HepG2 (cell line): ENCODE data around the gene IFI35. TPM values are rescaled to one million over a fixed set of nuclear protein-coding genes. Genes with fewer than 3 reads are reported as not detected.
A peak's percentile ranks its signal among the peaks of the same experiment; 100 is the strongest.

Experiments used
- ATAC-seq: fragments of 200-7000 bp; cut with Tn5 transposase; 3 replicates; pipeline ENCODE4 v1.9.1; 2020; ENCODE audit warnings: mild to moderate bottlenecking, moderate library complexity
- BruUV-seq: library from RNA; stranded (reverse); fragments of 400-500 nt; replicated peaks from 2 replicates; lab custom pipeline; 2021; lab: Mats Ljungman, UMichigan
- CTCF ChIA-PET: fragments of 300-600 bp; formaldehyde crosslinking; extraction: SDS; loops from one replicate; lab custom pipeline; 2021; ENCODE audit warnings: low total read pairs, inconsistent platforms, low intra/inter-chr PET ratio; lab: Yijun Ruan, JAX
- POLR2A ChIA-PET: fragments of 350-600 bp; sonication (Branson Sonifier 250); formaldehyde crosslinking; loops from one replicate; lab custom pipeline; 2020; ENCODE audit warnings: antibody characterized with exemption, inconsistent platforms; lab: Yijun Ruan, JAX
- DNase-seq: peaks from one replicate; pipeline ENCODE4 v3.0.0-alpha.2; 2015; ENCODE audit warnings: low spot score
- FAIRE-seq: peaks from 3 replicates; lab custom pipeline; 2011; peaks lifted over from hg19 to GRCh38; lab: Jason Lieb, UNC
- H2AFZ ChIP-seq: one replicate; pipeline ENCODE4 v1.6.1; 2011; ENCODE audit warnings: low read length, inconsistent platforms
- H3K27ac ChIP-seq: fragments of 300-600 bp; 3 replicates; pipeline ENCODE4 v1.8.0; 2011; ENCODE audit warnings: mixed run types, mild to moderate bottlenecking, mixed read lengths, low read length, inconsistent platforms; ENCODE audit not compliant: insufficient read depth; ENCODE audit errors: extremely low read length
- H3K27me3 ChIP-seq, 2 experiments: fragments of 200-600 bp in 1 of 2; 2 replicates in 1 of 2; 3 replicates in 1 of 2; pipeline versions ENCODE4 v1.6.0 to v1.8.0; 2011; ENCODE audit warnings: low read length in 2 of 2, mild to moderate bottlenecking in 2 of 2, moderate library complexity in 2 of 2, inconsistent platforms in 1 of 2; ENCODE audit not compliant: insufficient read depth in 2 of 2, control insufficient read depth in 1 of 2
- H3K36me3 ChIP-seq, 2 experiments: fragments of 200-600 bp in 1 of 2; replicated peaks in 1 of 2; 2 replicates in 1 of 2; 3 replicates in 1 of 2; pipeline versions ENCODE4 v1.5.1 to v1.8.0; 2011; ENCODE audit warnings: low read length in 2 of 2, inconsistent platforms in 1 of 2; ENCODE audit not compliant: insufficient read depth in 2 of 2, control insufficient read depth in 1 of 2
- H3K4me1 ChIP-seq: 2 replicates; pipeline ENCODE4 v1.5.1; 2012; ENCODE audit warnings: low read length, inconsistent platforms; ENCODE audit not compliant: insufficient read depth
- H3K4me2 ChIP-seq: 2 replicates; pipeline ENCODE4 v1.6.0; 2011; ENCODE audit warnings: low read depth, low read length, inconsistent platforms
- H3K4me3 ChIP-seq, 3 experiments: fragments of 200-600 bp in 1 of 3; sonication (generic), shearing (Covaris generic) in 1 of 3; replicated peaks in 1 of 3; 2 replicates each; pipeline ENCODE4 v1.5.1; 2011 to 2016; ENCODE audit warnings: low read length in 3 of 3, inconsistent platforms in 2 of 3, low read depth in 2 of 3, mild to moderate bottlenecking in 2 of 3, control low read depth in 1 of 3, mixed read lengths in 1 of 3; ENCODE audit not compliant: insufficient read depth in 1 of 3
- H3K79me2 ChIP-seq: one replicate; pipeline ENCODE4 v1.6.1; 2011; ENCODE audit warnings: low read length, inconsistent platforms; ENCODE audit not compliant: insufficient read depth
- H3K9ac ChIP-seq: 2 replicates; pipeline ENCODE4 v1.6.0; 2011; ENCODE audit warnings: mild to moderate bottlenecking, low read depth, low read length, inconsistent platforms; ENCODE audit not compliant: insufficient read depth
- H3K9me3 ChIP-seq: 2 replicates; pipeline ENCODE4 v1.5.1; 2012; ENCODE audit warnings: mild to moderate bottlenecking, low read length
- H4K20me1 ChIP-seq: 2 replicates; pipeline ENCODE4 v1.6.0; 2011; ENCODE audit warnings: inconsistent platforms, mild to moderate bottlenecking, low read length, moderate library complexity; ENCODE audit not compliant: insufficient read depth
- DR1 ChIP-seq: sonication (generic); formaldehyde crosslinking; IDR thresholded peaks from 2 replicates; pipeline ENCODE4 v1.8.0; 2021; ENCODE audit warnings: mild to moderate bottlenecking, missing genetic modification reagents, inconsistent platforms
- EED ChIP-seq: sonication (generic); formaldehyde crosslinking; IDR thresholded peaks from 2 replicates; pipeline ENCODE4 v1.5.0; 2020; ENCODE audit warnings: mild to moderate bottlenecking, missing genetic modification reagents
- MAFG ChIP-seq: sonication (generic); formaldehyde crosslinking; IDR thresholded peaks from 2 replicates; pipeline ENCODE4 v1.5.1; 2020; ENCODE audit warnings: mild to moderate bottlenecking, missing genetic modification reagents
- PLSCR1 ChIP-seq: sonication (generic); formaldehyde crosslinking; IDR thresholded peaks from 2 replicates; pipeline ENCODE4 v1.5.0; 2020; ENCODE audit warnings: missing genetic modification reagents, mild to moderate bottlenecking, borderline replicate concordance
- SSRP1 ChIP-seq: IDR thresholded peaks from 2 replicates; pipeline ENCODE4 v1.6.1; 2016; ENCODE audit warnings: control low read depth
- TEAD2 ChIP-seq: sonication (generic); formaldehyde crosslinking; IDR thresholded peaks from 2 replicates; pipeline ENCODE4 v1.9.0; 2021; ENCODE audit warnings: missing genetic modification reagents
- TRAFD1 ChIP-seq: sonication (generic); formaldehyde crosslinking; IDR thresholded peaks from 2 replicates; pipeline ENCODE4 v1.5.1; 2020; ENCODE audit warnings: missing genetic modification reagents, mild to moderate bottlenecking, borderline replicate concordance
- WIZ ChIP-seq: sonication (generic); formaldehyde crosslinking; IDR thresholded peaks from 2 replicates; pipeline ENCODE4 v1.5.1; 2020; ENCODE audit warnings: mild to moderate bottlenecking, missing genetic modification reagents
- ZBTB37 ChIP-seq: sonication (generic); formaldehyde crosslinking; IDR thresholded peaks from 2 replicates; pipeline ENCODE4 v1.4.0; 2020; ENCODE audit warnings: mild to moderate bottlenecking, missing genetic modification reagents
- ZNF124 ChIP-seq: sonication (generic); formaldehyde crosslinking; IDR thresholded peaks from 2 replicates; pipeline ENCODE4 v1.4.0; 2020; ENCODE audit warnings: missing genetic modification reagents
- ZNF354B ChIP-seq: sonication (generic); formaldehyde crosslinking; IDR thresholded peaks from 2 replicates; pipeline ENCODE4 v1.8.0; 2022; ENCODE audit warnings: mild to moderate bottlenecking, missing genetic modification reagents
- ZNF550 ChIP-seq: sonication (generic); formaldehyde crosslinking; IDR thresholded peaks from 2 replicates; pipeline ENCODE4 v1.4.0; 2020; ENCODE audit warnings: mild to moderate bottlenecking, missing genetic modification reagents, borderline replicate concordance
- ZNF609 ChIP-seq: sonication (generic); formaldehyde crosslinking; IDR thresholded peaks from 2 replicates; pipeline ENCODE4 v1.4.0; 2020; ENCODE audit warnings: mild to moderate bottlenecking, missing genetic modification reagents, borderline replicate concordance
- ZNF660 ChIP-seq: sonication (generic); formaldehyde crosslinking; IDR thresholded peaks from 2 replicates; pipeline ENCODE4 v1.5.1; 2020; ENCODE audit warnings: mild to moderate bottlenecking, low read depth, missing genetic modification reagents, borderline replicate concordance
- WGBS: methylation state at CpG from one replicate; pipeline ENCODE4 v1.1.6; 2017; ENCODE audit warnings: low lambda C conversion rate; 5-methylcytosine and 5-hydroxymethylcytosine counted together
- in situ Hi-C: cut with HindIII; loops from 2 replicates; pipeline ENCODE4 v1.10.0; 2017; ENCODE audit warnings: low pct_unique_long_range_greater_than_20kb; ENCODE audit not compliant: extremely low pct_ligation_motif_present
- intact Hi-C: fragments of 100-400 bp; cut with micrococcal nuclease; formaldehyde crosslinking; loops from one replicate; pipeline ENCODE4 v1.10.0; 2022; ENCODE audit not compliant: unreplicated experiment
- polyA plus RNA-seq, 8 experiments: library from polyadenylated mRNA; depleted of rRNA in 3 of 8; stranded (reverse) in 7 of 8; unstranded in 1 of 8; fragments of >200 nt; fragmentation: Illumina TruSeq in 4 of 8; extraction: Trizol in 4 of 8; gene quantifications; 2 replicates each; pipeline versions ENCODE4 v1.2.1 to v1.2.3, GENCODE V29; 2011 to 2016; ENCODE audit warnings: low read depth in 4 of 8, missing spikeins in 1 of 8, mixed read lengths in 1 of 8; ENCODE audit not compliant: insufficient read depth in 1 of 8
- total RNA-seq, 5 experiments: library from RNA; depleted of rRNA; stranded (reverse); fragments of >200 nt; fragmentation: Illumina TruSeq; extraction: Trizol; gene quantifications; 2 replicates each; pipeline ENCODE4 v1.2.3, GENCODE V29; 2016; ENCODE audit warnings: low read depth in 1 of 5

IFI35 gene
- total and polyA plus RNA-seq, 2 of the 13 experiments (the other 11 are each of a cell fraction or from before 2014, with no cell fraction given), result 28.9 to 38.1 TPM

- DNase-seq (peak; percentile 100), FAIRE-seq (peak; percentile 100), ATAC-seq (peak; percentile 81)
- Histone ChIP-seq H2AFZ (no peak overlapping the region), H4K20me1 (no peaks in the 10 kb centered on the region), H3K36me3 (peaks cover 13 to 27% of the 10 kb centered on the region in 2 experiments; a peak in 4 of 5 replicates), H3K79me2 (peaks cover 7% of the 10 kb centered on the region), H3K4me3 (peak overlapping the region; percentile 47 to 55 (median 51); a peak in 4 of 6 replicates), H3K9ac (peak overlapping the region; percentile 82), H3K27me3 (no peaks in the 10 kb centered on the region; a peak in 1 of 5 replicates), H3K4me1 (peaks cover 85% of the 10 kb centered on the region), H3K9me3 (no peaks in the 10 kb centered on the region), H3K27ac (peak overlapping the region; percentile 97), H3K4me2 (peak overlapping the region; percentile 81)
- in situ Hi-C loops (no loop called here), intact Hi-C loops (loop anchor here (1.0 kb wide), 1 partner anchor 11 kb away; no protein-coding TSS in a partner anchor)
- 20% methylated on average over 5 of the region's 5 CpGs for WGBS
- no TSS peak for BruUV-seq
- ChIA-PET CTCF (no interaction called here), POLR2A (interaction anchor here (0.8 to 8.3 kb wide), 17 partner anchors 9 to 402 kb away, joined by 3 to 162 read pairs (median 8); partner anchors contain the start of genes RETREG3, RND2, RPL27 and RUNDC1)
- TF ChIP-seq ZNF354B (CRISPR knock-in tag), result no peak
- TF ChIP-seq DR1 (CRISPR knock-in tag), result peak; percentile 31; the same call in 1 of the 2 replicates
- no peak for TF ChIP-seq ZBTB37
- no peak for TF ChIP-seq TEAD2 (CRISPR knock-in tag)
- no peak for TF ChIP-seq SSRP1 (CRISPR knock-in tag)
- TF ChIP-seq ZNF550, result no peak
- TF ChIP-seq ZNF124, result peak; percentile 56; the same call in 1 of the 2 replicates
- TF ChIP-seq ZNF609, result no peak; the same call in 1 of the 2 replicates
- no peak for TF ChIP-seq EED (CRISPR knock-in tag)
- no peak for TF ChIP-seq ZNF660 (CRISPR knock-in tag)
- no peak for TF ChIP-seq PLSCR1 (CRISPR knock-in tag)
- TF ChIP-seq MAFG (CRISPR knock-in tag), result no peak
- peak; percentile 14; the same call in 1 of the 2 replicates for TF ChIP-seq TRAFD1 (CRISPR knock-in tag)
- no peak for TF ChIP-seq WIZ (CRISPR knock-in tag)
Observed at GRCh38 chr17:43010667-43011308, 4.2 kb downstream of the IFI35 start.
